Right lobe of liver (tissue), 6 donors: ENCODE results near the gene REC114. TPM values are rescaled to one million over a fixed set of nuclear protein-coding genes. Genes with fewer than 3 reads are reported as not detected.

ENCODE experiments used
- ATAC-seq, 4 donors: fragments of 200-7000 bp; cut with Tn5 transposase; one replicate each; pipeline ENCODE4 v1.9.1; 2020; ENCODE audit warnings: mild to moderate bottlenecking in 4 of 4, moderate library complexity in 4 of 4
- DNase-seq, 3 donors: peaks; one replicate each; pipeline ENCODE4 v3.0.0-alpha.2; 2020
- H3K27ac ChIP-seq, 3 donors: fragments of 200-600 bp; one replicate each; pipeline ENCODE4 v1.8.0; 2022
- H3K27me3 ChIP-seq, 2 donors: fragments of 200-600 bp; one replicate each; pipeline ENCODE4 v1.8.0; 2022
- H3K36me3 ChIP-seq, 4 donors: fragments of 200-600 bp; sonication (generic) in 1 of 4; one replicate each; pipeline versions ENCODE4 v1.5.1 to v1.8.0; 2017 to 2022; ENCODE audit warnings: control low read depth in 1 of 4
- H3K4me1 ChIP-seq, 4 donors: fragments of 200-600 bp; sonication (generic) in 1 of 4; one replicate each; pipeline versions ENCODE4 v1.5.1 to v1.8.0; 2017 to 2022; ENCODE audit warnings: control low read depth in 1 of 4
- H3K4me3 ChIP-seq, 3 donors: fragments of 200-600 bp; one replicate each; pipeline ENCODE4 v1.8.0; 2022
- H3K9me3 ChIP-seq, 4 donors: fragments of 200-600 bp; sonication (generic) in 1 of 4; one replicate each; pipeline versions ENCODE4 v1.5.1 to v1.8.0; 2017 to 2022; ENCODE audit warnings: control low read depth in 1 of 4
- POLR2A ChIP-seq: fragments of 450-650 bp; IDR thresholded peaks from one replicate; pipeline ENCODE4 v1.6.1; 2017; ENCODE audit warnings: antibody characterized with exemption, mild to moderate bottlenecking
- WGBS: methylation state at CpG from one replicate; pipeline ENCODE4 v1.1.6; 2018; ENCODE audit warnings: low coverage, low lambda C conversion rate; ENCODE audit not compliant: insufficient coverage; ENCODE audit errors: missing lambda C conversion rate; 5-methylcytosine and 5-hydroxymethylcytosine counted together
- intact Hi-C, 2 donors: fragments of 100-400 bp; cut with DNase I; formaldehyde crosslinking; loops; one replicate each; pipeline versions ENCODE4 v1.11.2 to v1.14.1; 2022
- total RNA-seq, 6 experiments: library from RNA; depleted of rRNA in 2 of 6; stranded (reverse); fragments of >200 nt in 2 of 6; fragmentation: NEBNext Ultra II Directional in 3 of 6; extraction: Animal tissue kit (Norgen Biotek cat#: 25700) in 3 of 6; gene quantifications; one replicate each; pipeline versions ENCODE4 v1.1.0 to v1.2.4, GENCODE V29; 2016 to 2023
- TF ChIP-seq, protein P1 (sequence below), 4 donors: fragments of 200-600 bp in 3 of 4; fragments of 450-650 bp in 1 of 4; IDR thresholded peaks; one replicate each; pipeline versions ENCODE4 v1.5.1 to v1.8.0; 2016 to 2022; ENCODE audit warnings: antibody characterized with exemption in 4 of 4, mild to moderate bottlenecking in 2 of 4
- donor health status: DM: no; HTN: yes; CAD: no.
- donor health status: DM: no; HTN: no; CAD: no.
- donor health status: DM: no; HTN: no; CAD: no.
- donor health status: DM: no; HTN: yes; CAD: no.
- donor health status: DM: no; HTN: yes; CAD: no.

REC114 gene
- total RNA-seq, 6 experiments from 2014 or later = not detected

DNA sequence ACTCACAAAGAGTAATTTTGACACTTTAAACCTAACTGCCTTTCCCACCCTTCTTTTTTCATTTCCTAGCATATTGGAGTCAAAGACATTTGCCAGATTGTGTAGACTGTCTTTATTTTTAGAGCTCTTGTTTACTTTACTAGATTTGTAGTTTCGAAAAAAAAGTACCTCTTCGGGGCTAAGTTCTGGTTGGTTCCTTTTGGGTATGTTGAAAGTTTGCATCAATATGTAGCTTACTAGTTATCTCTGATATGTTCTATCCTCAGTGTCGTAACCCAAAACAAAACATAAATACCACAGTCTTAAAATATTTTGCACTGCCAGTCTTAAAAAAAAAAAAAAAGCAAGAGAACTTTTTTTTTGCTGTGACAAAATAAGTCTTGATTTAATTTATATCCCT is 52.2 kb downstream of the REC114 start:
- TF ChIP-seq, protein P1, sequence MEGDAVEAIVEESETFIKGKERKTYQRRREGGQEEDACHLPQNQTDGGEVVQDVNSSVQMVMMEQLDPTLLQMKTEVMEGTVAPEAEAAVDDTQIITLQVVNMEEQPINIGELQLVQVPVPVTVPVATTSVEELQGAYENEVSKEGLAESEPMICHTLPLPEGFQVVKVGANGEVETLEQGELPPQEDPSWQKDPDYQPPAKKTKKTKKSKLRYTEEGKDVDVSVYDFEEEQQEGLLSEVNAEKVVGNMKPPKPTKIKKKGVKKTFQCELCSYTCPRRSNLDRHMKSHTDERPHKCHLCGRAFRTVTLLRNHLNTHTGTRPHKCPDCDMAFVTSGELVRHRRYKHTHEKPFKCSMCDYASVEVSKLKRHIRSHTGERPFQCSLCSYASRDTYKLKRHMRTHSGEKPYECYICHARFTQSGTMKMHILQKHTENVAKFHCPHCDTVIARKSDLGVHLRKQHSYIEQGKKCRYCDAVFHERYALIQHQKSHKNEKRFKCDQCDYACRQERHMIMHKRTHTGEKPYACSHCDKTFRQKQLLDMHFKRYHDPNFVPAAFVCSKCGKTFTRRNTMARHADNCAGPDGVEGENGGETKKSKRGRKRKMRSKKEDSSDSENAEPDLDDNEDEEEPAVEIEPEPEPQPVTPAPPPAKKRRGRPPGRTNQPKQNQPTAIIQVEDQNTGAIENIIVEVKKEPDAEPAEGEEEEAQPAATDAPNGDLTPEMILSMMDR (IDR thresholded peaks at IDR 0.05) = no peak
- ATAC-seq = no peak
- intact Hi-C loops = no loop called here
- H3K27ac ChIP-seq = no peak overlapping the region
- H3K36me3 ChIP-seq = no peaks in the 10 kb centered on the region
- no peaks in the 10 kb centered on the region for H3K27me3 ChIP-seq
- DNase-seq = no peak
- 26% methylated on average over 3 of the region's 3 CpGs for WGBS
- no peaks in the 10 kb centered on the region for H3K9me3 ChIP-seq
- no peaks in the 10 kb centered on the region for H3K4me1 ChIP-seq
- H3K4me3 ChIP-seq = no peak overlapping the region

DNA sequence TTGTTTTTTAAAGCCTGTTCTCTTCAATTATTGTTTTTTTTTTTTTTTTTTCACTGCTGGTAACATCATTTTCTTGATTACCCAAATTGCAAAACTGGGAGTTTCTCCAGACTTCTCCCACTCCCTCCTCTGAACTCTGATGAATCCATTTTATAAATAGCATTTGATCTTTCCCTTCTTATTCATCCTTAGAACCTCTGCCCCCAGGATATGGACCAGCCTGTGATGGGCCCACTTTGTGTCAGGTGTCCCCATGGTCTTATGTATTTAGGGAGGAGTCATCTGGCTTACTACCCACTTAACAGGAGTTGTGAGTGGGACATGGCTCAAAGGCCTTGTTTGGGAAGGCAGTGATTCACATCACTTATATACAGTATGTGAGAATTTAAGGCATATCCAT is 57.7 kb downstream of the REC114 start:
- no peak for ATAC-seq
- TF ChIP-seq, protein P1 (IDR thresholded peaks at IDR 0.05) = no peak

DNA sequence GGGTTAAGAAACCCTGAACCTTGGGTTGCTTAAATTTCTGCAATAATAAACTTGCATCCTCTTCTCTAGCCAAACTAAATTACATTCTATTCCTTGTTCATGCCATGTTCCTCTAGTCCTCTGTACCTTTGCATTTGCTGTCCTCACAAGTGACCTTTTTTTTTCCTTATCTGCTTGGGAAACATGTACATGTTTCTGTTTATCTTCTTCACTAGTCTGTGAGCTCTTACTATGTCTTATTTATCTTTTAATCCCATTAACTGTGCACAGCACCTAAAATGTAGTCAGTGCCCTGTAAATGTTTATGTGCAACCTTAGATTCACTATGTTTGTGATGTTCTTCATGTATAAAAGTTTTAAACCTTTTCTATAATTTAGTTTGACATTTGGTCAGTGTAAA is 61.9 kb downstream of the REC114 start:
- Histone ChIP-seq H3K4me3 (no peak overlapping the region), H3K9me3 (no peaks in the 10 kb centered on the region), H3K36me3 (no peaks in the 10 kb centered on the region), H3K27ac (no peak overlapping the region), H3K27me3 (no peaks in the 10 kb centered on the region), H3K4me1 (no peaks in the 10 kb centered on the region)
- no peak for TF ChIP-seq POLR2A
- TF ChIP-seq, protein P1 (IDR thresholded peaks at IDR 0.05) = no peak
- DNase-seq (no peak), ATAC-seq (no peak)
- intact Hi-C loops = no loop called here

More for the DNA sequence above, 57.7 kb downstream of the REC114 start:
- DNase-seq = no peak
- Histone ChIP-seq H3K36me3 (no peaks in the 10 kb centered on the region), H3K9me3 (no peaks in the 10 kb centered on the region), H3K4me3 (no peak overlapping the region), H3K27ac (no peak overlapping the region), H3K4me1 (no peaks in the 10 kb centered on the region), H3K27me3 (no peaks in the 10 kb centered on the region)
- intact Hi-C loops = no loop called here

DNA sequence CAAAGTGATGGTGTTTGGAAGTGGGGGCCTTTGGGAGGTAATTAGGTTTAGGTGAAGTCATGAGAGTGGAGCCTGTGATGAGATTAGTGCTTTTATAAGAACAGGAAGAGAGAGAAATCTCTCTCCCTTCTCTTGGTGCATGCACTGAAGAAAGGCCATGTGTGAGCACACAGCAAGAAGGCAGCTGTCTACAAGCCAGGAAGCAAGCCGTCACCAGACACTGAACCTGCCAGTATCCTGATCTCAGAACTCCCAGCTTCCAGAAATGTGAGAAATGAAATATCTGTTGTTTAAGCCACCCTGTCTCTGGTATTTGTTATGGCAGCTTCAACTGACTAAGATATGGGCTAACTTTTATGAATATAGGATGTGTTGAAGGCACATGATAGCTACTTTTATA is 72.6 kb downstream of the REC114 start:
- Histone ChIP-seq H3K27me3 (no peaks in the 10 kb centered on the region), H3K4me3 (no peak overlapping the region), H3K27ac (no peak overlapping the region), H3K4me1 (no peaks in the 10 kb centered on the region), H3K36me3 (no peaks in the 10 kb centered on the region), H3K9me3 (no peaks in the 10 kb centered on the region)
- DNase-seq (no peak), ATAC-seq (no peak)
- TF ChIP-seq, protein P1 (IDR thresholded peaks at IDR 0.05) = no peak
- TF ChIP-seq POLR2A = no peak
- intact Hi-C loops = no loop called here
- WGBS = no CpG with 5 or more reads among the region's 1 CpG

DNA sequence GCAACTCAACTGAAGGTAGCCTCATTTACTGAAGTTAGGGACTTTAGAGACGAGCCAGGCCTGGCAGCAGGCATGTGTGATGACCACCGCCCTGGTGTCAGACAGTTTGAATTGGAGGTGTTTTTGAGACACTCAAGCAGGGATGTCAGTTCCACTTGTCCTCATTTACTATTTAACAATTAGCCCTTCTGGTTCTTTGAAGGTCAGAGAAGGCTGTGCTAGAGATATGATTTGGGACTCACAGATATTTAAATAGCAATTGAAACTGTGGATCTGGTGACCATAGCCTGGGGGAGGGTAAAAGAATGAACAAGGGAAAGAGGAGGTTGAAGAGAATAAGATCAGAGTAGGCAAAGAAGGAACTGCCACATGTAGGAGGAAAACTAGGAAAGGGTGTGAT is 74.6 kb downstream of the REC114 start:
- no peak for DNase-seq
- intact Hi-C loops = no loop called here

More for the DNA sequence above, 74.6 kb downstream of the REC114 start:
- Histone ChIP-seq H3K9me3 (no peaks in the 10 kb centered on the region), H3K27ac (no peak overlapping the region), H3K36me3 (no peaks in the 10 kb centered on the region), H3K4me1 (no peaks in the 10 kb centered on the region), H3K27me3 (no peaks in the 10 kb centered on the region), H3K4me3 (no peak overlapping the region)
- WGBS = 71% methylated on average over 2 of the region's 2 CpGs
- TF ChIP-seq, protein P1 (IDR thresholded peaks at IDR 0.05) = no peak
- TF ChIP-seq POLR2A = no peak
- ATAC-seq = no peak
